ENCODE measurements around the gene GPSM1.

Gene GPSM1

GRCh38 chr9:136299116-136299515, 28.2 kb upstream of the GPSM1 start:
- H3K4me3 ChIP-seq (ENCODE audit: low read depth, low read length), result no peak overlapping the region
- peaks cover under 1% of the 10 kb centered on the region; the same call in 1 of the 2 replicates for H3K9me3 ChIP-seq (ENCODE audit: control insufficient read depth, insufficient read depth, low read depth, low read length)
- H3K27me3 ChIP-seq (ENCODE audit: control insufficient read depth, insufficient read depth, low read length), result no peaks in the 10 kb centered on the region
- H3K9ac ChIP-seq (ENCODE audit: low read length), result no peak overlapping the region
- H3K27ac ChIP-seq (ENCODE audit: low read depth, low read length), result no peak overlapping the region
- H3K36me3 ChIP-seq (ENCODE audit: control insufficient read depth, insufficient read depth, low read length), result no peaks in the 10 kb centered on the region
- no peaks in the 10 kb centered on the region; the same call in 1 of the 2 replicates for H3K4me1 ChIP-seq (ENCODE audit: control insufficient read depth, insufficient read depth, low read length)

GRCh38 chr9:136299541-136299940, 27.8 kb upstream of the GPSM1 start:
- Histone ChIP-seq H3K27me3 (ENCODE audit: control insufficient read depth, insufficient read depth, low read length) (no peaks in the 10 kb centered on the region), H3K4me3 (ENCODE audit: low read depth, low read length) (no peak overlapping the region), H3K36me3 (ENCODE audit: control insufficient read depth, insufficient read depth, low read length) (no peaks in the 10 kb centered on the region), H3K27ac (ENCODE audit: low read depth, low read length) (no peak overlapping the region), H3K9me3 (ENCODE audit: control insufficient read depth, insufficient read depth, low read depth, low read length) (no peaks in the 10 kb centered on the region), H3K4me1 (ENCODE audit: control insufficient read depth, insufficient read depth, low read length) (no peaks in the 10 kb centered on the region; the same call in 1 of the 2 replicates), H3K9ac (ENCODE audit: low read length) (no peak overlapping the region)

- Histone ChIP-seq H3K4me3 (ENCODE audit: low read depth, low read length) (no peak overlapping the region), H3K27me3 (ENCODE audit: control insufficient read depth, insufficient read depth, low read length) (no peaks in the 10 kb centered on the region), H3K36me3 (ENCODE audit: control insufficient read depth, insufficient read depth, low read length) (no peaks in the 10 kb centered on the region), H3K9ac (ENCODE audit: low read length) (no peak overlapping the region), H3K4me1 (ENCODE audit: control insufficient read depth, insufficient read depth, low read length) (no peaks in the 10 kb centered on the region; the same call in 1 of the 2 replicates), H3K9me3 (ENCODE audit: control insufficient read depth, insufficient read depth, low read depth, low read length) (no peaks in the 10 kb centered on the region), H3K27ac (ENCODE audit: low read depth, low read length) (no peak overlapping the region)
These were observed 27.3 kb upstream of the GPSM1 start for GRCh38 chr9:136300016-136300545.

- H3K36me3 ChIP-seq (ENCODE audit: control insufficient read depth, insufficient read depth, low read length), result no peaks in the 10 kb centered on the region
- no peaks in the 10 kb centered on the region for H3K9me3 ChIP-seq (ENCODE audit: control insufficient read depth, insufficient read depth, low read depth, low read length)
- no peaks in the 10 kb centered on the region for H3K27me3 ChIP-seq (ENCODE audit: control insufficient read depth, insufficient read depth, low read length)
- no peak overlapping the region for H3K4me3 ChIP-seq (ENCODE audit: low read depth, low read length)
- no peaks in the 10 kb centered on the region; the same call in 1 of the 2 replicates for H3K4me1 ChIP-seq (ENCODE audit: control insufficient read depth, insufficient read depth, low read length)
- no peak overlapping the region for H3K27ac ChIP-seq (ENCODE audit: low read depth, low read length)
- no peak overlapping the region for H3K9ac ChIP-seq (ENCODE audit: low read length)
These were observed 26.5 kb upstream of the GPSM1 start for GRCh38 chr9:136300866-136301265.

GRCh38 chr9:136302527-136302926, 24.8 kb upstream of the GPSM1 start:
- Histone ChIP-seq H3K36me3 (ENCODE audit: control insufficient read depth, insufficient read depth, low read length) (no peaks in the 10 kb centered on the region), H3K27ac (ENCODE audit: low read depth, low read length) (no peak overlapping the region), H3K27me3 (ENCODE audit: control insufficient read depth, insufficient read depth, low read length) (no peaks in the 10 kb centered on the region), H3K4me1 (ENCODE audit: control insufficient read depth, insufficient read depth, low read length) (no peaks in the 10 kb centered on the region; the same call in 1 of the 2 replicates), H3K4me3 (ENCODE audit: low read depth, low read length) (no peak overlapping the region), H3K9ac (ENCODE audit: low read length) (no peak overlapping the region), H3K9me3 (ENCODE audit: control insufficient read depth, insufficient read depth, low read depth, low read length) (no peaks in the 10 kb centered on the region)

DNA sequence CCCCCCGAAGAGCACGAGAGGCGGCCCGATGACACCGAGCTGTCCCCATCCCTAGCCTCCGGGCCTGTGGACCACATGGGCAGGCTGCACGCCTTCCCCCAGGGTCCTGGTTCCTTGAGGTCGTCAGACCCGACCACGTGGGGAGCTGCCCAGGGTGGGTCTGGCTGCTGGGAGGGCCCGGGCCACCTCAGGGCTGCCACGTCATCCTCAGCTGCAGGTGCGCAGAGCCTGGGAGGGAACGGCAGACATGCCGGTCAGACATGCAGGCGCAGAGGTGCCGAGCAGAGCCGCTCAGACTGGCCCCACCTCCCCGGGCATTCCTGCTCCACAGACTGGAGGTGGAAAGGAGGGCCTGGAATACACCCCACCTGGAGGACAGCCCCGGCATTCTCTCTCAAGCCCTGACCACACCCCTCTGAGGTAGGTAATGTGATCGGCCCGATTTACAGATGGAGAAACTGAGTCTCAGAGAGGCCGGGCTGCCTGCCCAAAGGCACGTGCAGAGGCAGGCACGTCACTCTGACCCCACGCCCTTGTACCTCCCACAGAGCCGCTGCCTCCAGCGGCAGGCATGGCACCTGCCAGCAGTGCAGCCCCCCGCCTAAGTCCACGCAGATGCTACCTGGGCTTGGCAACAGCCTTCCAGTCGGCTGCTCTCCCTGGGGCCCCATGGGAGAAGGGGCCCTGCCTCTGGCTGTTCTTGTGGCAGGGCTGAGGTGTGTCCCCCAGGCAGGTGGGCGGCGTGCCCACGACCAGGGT, 24.1 kb upstream of the GPSM1 start:
- no peak overlapping the region for H3K9ac ChIP-seq (ENCODE audit: low read length)
- no peaks in the 10 kb centered on the region for H3K4me1 ChIP-seq (ENCODE audit: control insufficient read depth, insufficient read depth, low read length)
- H3K36me3 ChIP-seq (ENCODE audit: control insufficient read depth, insufficient read depth, low read length), result no peaks in the 10 kb centered on the region
- H3K9me3 ChIP-seq (ENCODE audit: control insufficient read depth, insufficient read depth, low read depth, low read length), result no peaks in the 10 kb centered on the region
- H3K27ac ChIP-seq (ENCODE audit: low read depth, low read length), result no peak overlapping the region
- no peak overlapping the region for H3K4me3 ChIP-seq (ENCODE audit: low read depth, low read length)
- H3K27me3 ChIP-seq (ENCODE audit: control insufficient read depth, insufficient read depth, low read length), result no peaks in the 10 kb centered on the region

GRCh38 chr9:136303825-136304416, 23.4 kb upstream of the GPSM1 start, which contains the start of gene CCDC187:
Gene CCDC187 (minus strand): TSS chr9:136304094. CDS start chr9:136303830, 264 bp downstream.
- Histone ChIP-seq H3K4me1 (ENCODE audit: control insufficient read depth, insufficient read depth, low read length) (no peaks in the 10 kb centered on the region), H3K27me3 (ENCODE audit: control insufficient read depth, insufficient read depth, low read length) (no peaks in the 10 kb centered on the region), H3K9ac (ENCODE audit: low read length) (no peak within 1 kb of the TSS), H3K4me3 (ENCODE audit: low read depth, low read length) (no peak within 1 kb of the TSS), H3K9me3 (ENCODE audit: control insufficient read depth, insufficient read depth, low read depth, low read length) (no peaks in the 10 kb centered on the region), H3K27ac (ENCODE audit: low read depth, low read length) (no peak within 1 kb of the TSS), H3K36me3 (ENCODE audit: control insufficient read depth, insufficient read depth, low read length) (no peaks in the 10 kb centered on the region)

DNA sequence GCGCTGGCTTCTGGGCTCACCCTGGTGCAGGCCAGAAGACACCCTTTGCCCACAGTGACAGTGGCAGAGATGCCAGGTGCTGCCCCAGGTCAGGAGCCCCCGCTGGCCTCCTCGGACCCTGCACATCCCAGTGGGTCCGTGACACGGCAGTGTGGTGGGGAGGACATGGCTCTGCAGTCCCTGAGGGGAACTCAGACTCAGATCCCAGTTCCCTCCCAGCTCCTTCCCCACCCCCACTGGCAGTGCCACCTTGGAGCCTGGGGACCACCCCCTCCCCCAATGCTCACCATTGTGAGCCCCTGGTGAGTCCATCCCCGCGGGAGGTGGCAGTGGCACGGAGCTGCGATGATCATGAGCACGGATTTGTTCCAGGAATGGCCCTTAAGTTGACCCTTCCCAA, 22.9 kb upstream of the GPSM1 start:
- H3K9ac ChIP-seq (ENCODE audit: low read length), result no peak overlapping the region

GRCh38 chr9:136304981-136305380, 22.4 kb upstream of the GPSM1 start:
- Histone ChIP-seq H3K27ac (ENCODE audit: low read depth, low read length) (no peak overlapping the region), H3K4me3 (ENCODE audit: low read depth, low read length) (no peak overlapping the region), H3K27me3 (ENCODE audit: control insufficient read depth, insufficient read depth, low read length) (no peaks in the 10 kb centered on the region), H3K36me3 (ENCODE audit: control insufficient read depth, insufficient read depth, low read length) (no peaks in the 10 kb centered on the region), H3K9ac (ENCODE audit: low read length) (no peak overlapping the region), H3K9me3 (ENCODE audit: control insufficient read depth, insufficient read depth, low read depth, low read length) (no peaks in the 10 kb centered on the region), H3K4me1 (ENCODE audit: control insufficient read depth, insufficient read depth, low read length) (no peaks in the 10 kb centered on the region)

More for the DNA sequence above, 22.9 kb upstream of the GPSM1 start:
- H3K36me3 ChIP-seq (ENCODE audit: control insufficient read depth, insufficient read depth, low read length), result no peaks in the 10 kb centered on the region
- no peaks in the 10 kb centered on the region for H3K9me3 ChIP-seq (ENCODE audit: control insufficient read depth, insufficient read depth, low read depth, low read length)
- no peaks in the 10 kb centered on the region for H3K27me3 ChIP-seq (ENCODE audit: control insufficient read depth, insufficient read depth, low read length)
- no peak overlapping the region for H3K4me3 ChIP-seq (ENCODE audit: low read depth, low read length)
- H3K4me1 ChIP-seq (ENCODE audit: control insufficient read depth, insufficient read depth, low read length), result no peaks in the 10 kb centered on the region
- no peak overlapping the region for H3K27ac ChIP-seq (ENCODE audit: low read depth, low read length)

DNA sequence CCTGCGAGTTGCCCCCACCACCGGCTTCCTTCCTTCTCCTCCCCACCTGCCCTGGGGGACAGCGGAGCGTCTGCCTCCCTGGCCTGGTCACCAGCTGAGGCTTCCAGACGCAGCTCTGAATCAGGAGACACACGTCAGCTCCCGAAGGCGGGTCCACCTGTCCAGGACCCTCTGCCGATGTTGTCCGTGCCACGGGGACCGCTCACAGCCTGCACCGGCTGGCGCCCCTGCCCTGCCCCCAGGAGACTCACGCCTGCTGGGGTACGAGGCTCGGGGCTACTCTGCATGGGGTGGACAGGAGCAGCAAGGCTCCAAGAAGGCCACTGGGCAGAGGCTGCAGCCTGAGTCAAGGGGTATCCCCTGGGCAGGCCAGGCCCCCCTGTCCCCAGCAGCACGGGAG, 21.5 kb upstream of the GPSM1 start:
- Histone ChIP-seq H3K9me3 (ENCODE audit: control insufficient read depth, insufficient read depth, low read depth, low read length) (no peaks in the 10 kb centered on the region), H3K36me3 (ENCODE audit: control insufficient read depth, insufficient read depth, low read length) (no peaks in the 10 kb centered on the region), H3K4me3 (ENCODE audit: low read depth, low read length) (no peak overlapping the region), H3K27me3 (ENCODE audit: control insufficient read depth, insufficient read depth, low read length) (no peaks in the 10 kb centered on the region), H3K9ac (ENCODE audit: low read length) (no peak overlapping the region), H3K27ac (ENCODE audit: low read depth, low read length) (no peak overlapping the region), H3K4me1 (ENCODE audit: control insufficient read depth, insufficient read depth, low read length) (no peaks in the 10 kb centered on the region)

All from HUES6 (cell line).